ENCODE measurements around the gene SYK. TPM values are rescaled to one million over a fixed set of nuclear protein-coding genes. Genes with fewer than 3 reads are reported as not detected.

The SYK gene
- total and polyA plus RNA-seq, 2 experiments from 2014 or later, result 4.9 to 5.1 TPM

- no peak for TF ChIP-seq EZH2 (IDR thresholded peaks at IDR 0.05; ENCODE audit: borderline replicate concordance)
- no peak for TF ChIP-seq EZH2phosphoT487 (IDR thresholded peaks at IDR 0.05; ENCODE audit: low read depth, severe bottlenecking, unreplicated experiment)
- no peak for TF ChIP-seq CTCF (IDR thresholded peaks at IDR 0.05; ENCODE audit: poor library complexity)
- H3K36me3 ChIP-seq (replicated peaks; ENCODE audit: insufficient read depth, low read depth), result no peaks in the 10 kb centered on the region
- H4K20me1 ChIP-seq (ENCODE audit: insufficient read depth, poor library complexity, severe bottlenecking), result no peaks in the 10 kb centered on the region
- no peaks in the 10 kb centered on the region for H3K9me2 ChIP-seq (replicated peaks; ENCODE audit: insufficient read depth)
- H3K27me3 ChIP-seq, result no peaks in the 10 kb centered on the region
- H3K79me2 ChIP-seq, result no peaks in the 10 kb centered on the region
- H3K4me2 ChIP-seq, result no peak overlapping the region
- no peak for DNase-seq (ENCODE audit: low spot score)
- H2AFZ ChIP-seq, result no peak overlapping the region
- no peaks in the 10 kb centered on the region for H3K4me1 ChIP-seq (ENCODE audit: insufficient read depth)
- no peak overlapping the region for H3K4me3 ChIP-seq
- 95% methylated on average over 8 of the region's 8 CpGs for WGBS (ENCODE audit: low lambda C conversion rate, missing lambda C conversion rate)
- H3K9me3 ChIP-seq (ENCODE audit: low read depth), result no peaks in the 10 kb centered on the region
- no peak overlapping the region for H3K27ac ChIP-seq
These were observed 47.2 kb downstream of the SYK start for GRCh38 chr9:90848866-90849265.

- Histone ChIP-seq H3K79me2 (no peaks in the 10 kb centered on the region), H2AFZ (no peak overlapping the region), H3K4me3 (no peak overlapping the region), H3K4me1 (ENCODE audit: insufficient read depth) (no peaks in the 10 kb centered on the region), H3K9me2 (replicated peaks; ENCODE audit: insufficient read depth) (no peaks in the 10 kb centered on the region), H3K27ac (no peak overlapping the region), H3K36me3 (replicated peaks; ENCODE audit: insufficient read depth, low read depth) (no peaks in the 10 kb centered on the region), H3K9me3 (ENCODE audit: low read depth) (no peaks in the 10 kb centered on the region), H3K27me3 (no peaks in the 10 kb centered on the region), H4K20me1 (ENCODE audit: insufficient read depth, poor library complexity, severe bottlenecking) (no peaks in the 10 kb centered on the region), H3K4me2 (no peak overlapping the region)
- 68% methylated on average over 5 of the region's 5 CpGs for WGBS (ENCODE audit: low lambda C conversion rate, missing lambda C conversion rate)
- TF ChIP-seq EZH2 (IDR thresholded peaks at IDR 0.05; ENCODE audit: borderline replicate concordance), result no peak
- no peak for TF ChIP-seq EZH2phosphoT487 (IDR thresholded peaks at IDR 0.05; ENCODE audit: low read depth, severe bottlenecking, unreplicated experiment)
- TF ChIP-seq CTCF (IDR thresholded peaks at IDR 0.05; ENCODE audit: poor library complexity), result no peak
- no peak for DNase-seq (ENCODE audit: low spot score)
These were observed 49.8 kb downstream of the SYK start for GRCh38 chr9:90851444-90851843.

GRCh38 chr9:90853945-90854344 lies 52.3 kb downstream of the SYK start:
- Histone ChIP-seq H3K27me3 (no peaks in the 10 kb centered on the region), H2AFZ (no peak overlapping the region), H3K79me2 (no peaks in the 10 kb centered on the region), H4K20me1 (ENCODE audit: insufficient read depth, poor library complexity, severe bottlenecking) (no peaks in the 10 kb centered on the region), H3K4me2 (no peak overlapping the region), H3K27ac (no peak overlapping the region), H3K4me1 (ENCODE audit: insufficient read depth) (no peaks in the 10 kb centered on the region), H3K9me2 (replicated peaks; ENCODE audit: insufficient read depth) (no peaks in the 10 kb centered on the region), H3K9me3 (ENCODE audit: low read depth) (no peaks in the 10 kb centered on the region), H3K36me3 (replicated peaks; ENCODE audit: insufficient read depth, low read depth) (no peaks in the 10 kb centered on the region), H3K4me3 (no peak overlapping the region)
- WGBS (ENCODE audit: low lambda C conversion rate, missing lambda C conversion rate), result 93% methylated on average over 10 of the region's 10 CpGs
- DNase-seq (ENCODE audit: low spot score), result no peak
- TF ChIP-seq EZH2 (IDR thresholded peaks at IDR 0.05; ENCODE audit: borderline replicate concordance), result no peak
- TF ChIP-seq EZH2phosphoT487 (IDR thresholded peaks at IDR 0.05; ENCODE audit: low read depth, severe bottlenecking, unreplicated experiment), result no peak
- TF ChIP-seq CTCF (IDR thresholded peaks at IDR 0.05; ENCODE audit: poor library complexity), result no peak
